HCT116 (cell line): ENCODE results near the gene ADGRG1. TPM values are rescaled to one million over a fixed set of nuclear protein-coding genes. Genes with fewer than 3 reads are reported as not detected.

Experiments
- ATAC-seq: fragments of 200-7000 bp; cut with Tn5 transposase; 2 replicates; pipeline ENCODE4 v1.9.1; 2020; ENCODE audit warnings: mild to moderate bottlenecking, moderate library complexity
- BruUV-seq: library from RNA; stranded (reverse); fragments of 400-500 nt; replicated peaks from 2 replicates; lab custom pipeline; 2021; lab: Mats Ljungman, UMichigan
- CTCF ChIA-PET: fragments of 300-600 bp; sonication (Branson Sonifier 250); formaldehyde crosslinking; loops from one replicate; lab custom pipeline; 2021; ENCODE audit warnings: antibody characterized with exemption; lab: Charles Lee
- POLR2A ChIA-PET: fragments of 300-600, 350-600 bp; sonication (Branson Sonifier 250); formaldehyde crosslinking; loops from one replicate; lab custom pipeline; 2021; ENCODE audit warnings: antibody characterized with exemption; lab: Charles Lee
- RAD21 ChIA-PET, 2 experiments: fragments of 300-600 bp; sonication (Branson Sonifier 250); formaldehyde crosslinking; loops; one replicate each; lab custom pipeline; 2023; ENCODE audit warnings: low total read pairs in 2 of 2; ENCODE audit not compliant: uncharacterized antibody in 2 of 2, unreplicated experiment in 2 of 2, low non-redundant PET in 1 of 2; lab: Charles Lee
- DNase-seq: peaks from one replicate; pipeline ENCODE4 v3.0.0-alpha.2; 2010; ENCODE audit warnings: low read depth, low spot score
- H2AFZ ChIP-seq: fragments of 200-600 bp; shearing (Covaris generic), sonication (generic); 2 replicates; pipeline ENCODE4 v1.6.1; 2017; ENCODE audit warnings: low read depth, mixed run types, mixed read lengths, antibody characterized with exemption, low read length; ENCODE audit not compliant: poor library complexity, severe bottlenecking
- H3K27ac ChIP-seq: 2 replicates; pipeline ENCODE4 v1.5.1; 2012; ENCODE audit warnings: low read depth, low read length
- H3K27me3 ChIP-seq: fragments of 200-600 bp; sonication (generic); 2 replicates; pipeline ENCODE4 v1.6.1; 2016; ENCODE audit warnings: mixed run types, low read length, mixed read lengths; ENCODE audit not compliant: insufficient read depth
- H3K36me3 ChIP-seq, 2 experiments: fragments of 200-500 bp in 1 of 2; fragments of 200-600 bp in 1 of 2; sonication (Bioruptor generic) in 1 of 2; sonication (generic) in 1 of 2; 2 replicates each; pipeline versions ENCODE4 v1.5.1 to v1.6.1; 2014 to 2016; ENCODE audit warnings: low read length in 2 of 2, inconsistent platforms in 1 of 2, mixed read lengths in 1 of 2, mixed run types in 1 of 2; ENCODE audit not compliant: insufficient read depth in 2 of 2, control insufficient read depth in 1 of 2
- H3K4me1 ChIP-seq, 2 experiments: fragments of 200-600 bp in 1 of 2; sonication (generic) in 1 of 2; 2 replicates each; pipeline versions ENCODE4 v1.5.1 to v1.6.1; 2012 to 2017; ENCODE audit warnings: low read length in 2 of 2, inconsistent platforms in 1 of 2, mild to moderate bottlenecking in 1 of 2, mixed read lengths in 1 of 2, mixed run types in 1 of 2, moderate library complexity in 1 of 2; ENCODE audit not compliant: insufficient read depth in 2 of 2, control insufficient read depth in 1 of 2
- H3K4me2 ChIP-seq: fragments of 200-600 bp; sonication (generic); 2 replicates; pipeline ENCODE4 v1.6.1; 2017; ENCODE audit warnings: mixed run types, low read length, mixed read lengths
- H3K4me3 ChIP-seq, 2 experiments: fragments of 200-600 bp in 1 of 2; sonication (generic) in 1 of 2; replicated peaks in 1 of 2; 2 replicates each; pipeline ENCODE4 v1.5.1; 2011 to 2016; ENCODE audit warnings: low read length in 2 of 2, control low read depth in 1 of 2, low read depth in 1 of 2, mild to moderate bottlenecking in 1 of 2, mixed read lengths in 1 of 2, mixed run types in 1 of 2
- H3K79me2 ChIP-seq: fragments of 200-600 bp; sonication (generic); 2 replicates; pipeline ENCODE4 v1.6.1; 2017; ENCODE audit warnings: mild to moderate bottlenecking, mixed run types, low read length, moderate library complexity, mixed read lengths; ENCODE audit not compliant: insufficient read depth
- H3K9ac ChIP-seq: fragments of 200-600 bp; sonication (generic); 2 replicates; pipeline ENCODE4 v1.6.1; 2016; ENCODE audit warnings: low read length, mixed read lengths
- H3K9me2 ChIP-seq: fragments of 200-600 bp; sonication (generic), shearing (Covaris generic); 2 replicates; pipeline ENCODE4 v1.6.1; 2017; ENCODE audit warnings: mixed run types, mild to moderate bottlenecking, moderate library complexity; ENCODE audit not compliant: insufficient read depth
- H3K9me3 ChIP-seq, 2 experiments: fragments of 200-500 bp in 1 of 2; fragments of 200-600 bp in 1 of 2; sonication (Bioruptor generic) in 1 of 2; sonication (generic) in 1 of 2; 2 replicates each; pipeline ENCODE4 v1.6.1; 2014 to 2017; ENCODE audit warnings: low read length in 2 of 2, mixed read lengths in 2 of 2, inconsistent platforms in 1 of 2, low read depth in 1 of 2, mild to moderate bottlenecking in 1 of 2, mixed run types in 1 of 2, moderate library complexity in 1 of 2; ENCODE audit not compliant: control insufficient read depth in 1 of 2, insufficient read depth in 1 of 2
- H4K20me1 ChIP-seq: fragments of 200-600 bp; sonication (generic), shearing (Covaris generic); 2 replicates; pipeline ENCODE4 v1.6.1; 2017; ENCODE audit warnings: mixed run types, mild to moderate bottlenecking, moderate library complexity; ENCODE audit not compliant: insufficient read depth
- ATF3 ChIP-seq: IDR thresholded peaks from 2 replicates; pipeline ENCODE4 v1.6.1; 2012
- CBX3 ChIP-seq: IDR thresholded peaks from 2 replicates; pipeline ENCODE4 v1.6.1; 2012; ENCODE audit warnings: low read depth
- CTCF ChIP-seq, 3 experiments: fragments of 200-600 bp in 1 of 3; sonication (generic) in 1 of 3; IDR thresholded peaks in 2 of 3; conservative IDR thresholded peaks in 1 of 3; 2 replicates each; pipeline ENCODE4 v1.5.1; 2012 to 2017; ENCODE audit warnings: low read depth in 2 of 3, low read length in 2 of 3, antibody characterized with exemption in 1 of 3, borderline replicate concordance in 1 of 3, control low read depth in 1 of 3, mild to moderate bottlenecking in 1 of 3, mixed read lengths in 1 of 3, mixed run types in 1 of 3, moderate library complexity in 1 of 3; ENCODE audit not compliant: insufficient read depth in 1 of 3
- EZH2phosphoT487 ChIP-seq: fragments of 200-600 bp; IDR thresholded peaks from 2 replicates; pipeline ENCODE4 v1.6.1; 2018; ENCODE audit warnings: antibody characterized with exemption, borderline replicate concordance
- FOSL1 ChIP-seq: IDR thresholded peaks from 2 replicates; pipeline ENCODE4 v1.6.1; 2012; ENCODE audit warnings: low read depth
- POLR2A ChIP-seq: IDR thresholded peaks from 2 replicates; pipeline ENCODE4 v1.7.0; 2011; ENCODE audit warnings: borderline replicate concordance; ENCODE audit not compliant: insufficient read depth, insufficient read length; ENCODE audit errors: extremely low read depth
- REST ChIP-seq: IDR thresholded peaks from 2 replicates; pipeline ENCODE4 v1.6.1; 2012; ENCODE audit warnings: low read depth
- ZFX ChIP-seq: fragments of 450-650 bp; IDR thresholded peaks from 2 replicates; pipeline ENCODE4 v1.6.1; 2017
- intact Hi-C: fragments of 100-400 bp; cut with micrococcal nuclease; formaldehyde crosslinking; loops from 2 replicates; pipeline ENCODE4 v1.10.0; 2022
- total RNA-seq: library from RNA; stranded (reverse); gene quantifications from one replicate; pipeline ENCODE4 v1.2.1, GENCODE V29; 2021; ENCODE audit not compliant: unreplicated experiment

Gene ADGRG1
- total RNA-seq, 1 experiment from 2014 or later: 36.4 TPM

- TF ChIP-seq REST: no peak
Observed at GRCh38 chr16:57667048-57667525, 38.7 kb downstream of the ADGRG1 start (continued).

- no peaks in the 10 kb centered on the region; the same call in 1 of the 2 replicates for H3K27me3 ChIP-seq
- H3K9me3 ChIP-seq: no peaks in the 10 kb centered on the region
- no TSS peak for BruUV-seq
- CTCF ChIA-PET: interaction anchor here (0.7 to 0.9 kb wide), 2 partner anchors 63 to 68 kb away, joined by 3 read pairs; partner anchors contain the start of gene KATNB1
- H3K4me3 ChIP-seq: no peak overlapping the region
- intact Hi-C loops: no loop called here
- no peaks in the 10 kb centered on the region for H3K9me2 ChIP-seq
- DNase-seq: no peak
- TF ChIP-seq FOSL1: no peak
- TF ChIP-seq CTCF (IDR thresholded peaks at IDR 0.05 in 2 of 3, conservative IDR thresholded peaks at IDR 0.05 in 1 of 3; ENCODE audit: borderline replicate concordance in 1 of 3, insufficient read depth in 1 of 3, low read depth in 2 of 3, low read length in 2 of 3): peak; percentile 18 to 61 (median 55); a peak in 5 of 6 replicates
- no peak for TF ChIP-seq EZH2phosphoT487
- TF ChIP-seq ZFX: no peak
- no peak for TF ChIP-seq POLR2A
- no peak for TF ChIP-seq REST
- no peak for TF ChIP-seq CBX3
- no peak for TF ChIP-seq ATF3
- no peak overlapping the region; the same call in 1 of the 2 replicates for H3K4me2 ChIP-seq
- no peak overlapping the region for H3K9ac ChIP-seq
- H3K79me2 ChIP-seq: no peaks in the 10 kb centered on the region
- POLR2A ChIA-PET: no interaction called here
- RAD21 ChIA-PET: interaction anchor here in 1 of 2 experiments (0.6 kb wide), 1 partner anchor 338 kb away, joined by 3 read pairs; no protein-coding TSS in a partner anchor
- ATAC-seq: peak; percentile 17
- H3K36me3 ChIP-seq: no peaks in the 10 kb centered on the region
- H4K20me1 ChIP-seq: no peaks in the 10 kb centered on the region
- H2AFZ ChIP-seq: no peak overlapping the region
- peaks cover 10 to 24% of the 10 kb centered on the region in 2 experiments for H3K4me1 ChIP-seq
- no peak overlapping the region for H3K27ac ChIP-seq
Observed at GRCh38 chr16:57667526-57668262, 39.3 kb downstream of the ADGRG1 start.
